Smooth muscle cell (in vitro differentiated cells): ENCODE data around the gene PAX5. TPM values are rescaled to one million over a fixed set of nuclear protein-coding genes. Genes with fewer than 3 reads are reported as not detected.

Experiments
- DNase-seq: peaks from one replicate; lab custom pipeline; 2025; ENCODE audit not compliant: unreplicated experiment; lab: John Stamatoyannopoulos, UW
- H2AFZ ChIP-seq: fragments of 200-600 bp; sonication (generic); 2 replicates; pipeline ENCODE4 v1.6.0; 2016; ENCODE audit warnings: antibody characterized with exemption, low read depth, mild to moderate bottlenecking
- H3F3A ChIP-seq: fragments of 200-600 bp; sonication (generic); 2 replicates; pipeline ENCODE4 v1.6.0; 2017; ENCODE audit warnings: antibody characterized with exemption, low read depth
- H3K27ac ChIP-seq: fragments of 200-600 bp; sonication (generic); 2 replicates; pipeline ENCODE4 v1.5.1; 2016; ENCODE audit warnings: low read depth, mild to moderate bottlenecking
- H3K27me3 ChIP-seq: fragments of 200-600 bp; sonication (generic); 2 replicates; pipeline ENCODE4 v1.6.1; 2016; ENCODE audit warnings: low read depth, mild to moderate bottlenecking
- H3K36me3 ChIP-seq: fragments of 200-600 bp; sonication (generic); 2 replicates; pipeline ENCODE4 v1.5.1; 2016; ENCODE audit warnings: low read depth
- H3K4me1 ChIP-seq: fragments of 200-600 bp; sonication (generic); 2 replicates; pipeline ENCODE4 v1.5.1; 2016; ENCODE audit warnings: low read depth
- H3K4me2 ChIP-seq: fragments of 200-600 bp; sonication (generic); 2 replicates; pipeline ENCODE4 v1.6.0; 2016; ENCODE audit warnings: mild to moderate bottlenecking
- H3K4me3 ChIP-seq: fragments of 200-600 bp; sonication (generic); 2 replicates; pipeline ENCODE4 v1.5.1; 2016; ENCODE audit warnings: mild to moderate bottlenecking
- H3K79me2 ChIP-seq: fragments of 200-600 bp; sonication (generic); 2 replicates; pipeline ENCODE4 v1.6.0; 2016; ENCODE audit warnings: low read depth, mild to moderate bottlenecking
- H3K9ac ChIP-seq: fragments of 200-600 bp; sonication (generic); 2 replicates; pipeline ENCODE4 v1.6.0; 2016; ENCODE audit warnings: low read depth
- H3K9me3 ChIP-seq: fragments of 200-600 bp; sonication (generic); replicated peaks from 2 replicates; pipeline ENCODE4 v1.5.1; 2016; ENCODE audit warnings: low read depth
- H4K20me1 ChIP-seq: fragments of 200-600 bp; sonication (generic); 2 replicates; pipeline ENCODE4 v1.6.0; 2016; ENCODE audit warnings: low read depth
- WGBS: methylation state at CpG from one replicate; pipeline ENCODE4 v1.1.7; 2016; ENCODE audit warnings: low lambda C conversion rate; 5-methylcytosine and 5-hydroxymethylcytosine counted together
- polyA plus RNA-seq: library from polyadenylated mRNA; unstranded; fragments of >200 nt; fragmentation: Nextera tagmentation; extraction: Ambion mirVana; gene quantifications from 2 replicates; pipeline ENCODE4 v1.2.1, GENCODE V29; 2016
- total RNA-seq: library from RNA; depleted of rRNA; stranded (reverse); fragments of >200 nt; gene quantifications from 2 replicates; pipeline ENCODE4 v1.2.3, GENCODE V29; 2014
- TF ChIP-seq, protein P1 (sequence below): fragments of 200-600 bp; sonication (generic); IDR thresholded peaks from 2 replicates; pipeline ENCODE4 v1.5.1; 2017; ENCODE audit warnings: borderline replicate concordance, mild to moderate bottlenecking, antibody characterized with exemption; ENCODE audit not compliant: insufficient read depth, poor library complexity, severe bottlenecking

The PAX5 gene
- total and polyA plus RNA-seq, 2 experiments from 2014 or later: 0.09 TPM; not detected in 1

DNA sequence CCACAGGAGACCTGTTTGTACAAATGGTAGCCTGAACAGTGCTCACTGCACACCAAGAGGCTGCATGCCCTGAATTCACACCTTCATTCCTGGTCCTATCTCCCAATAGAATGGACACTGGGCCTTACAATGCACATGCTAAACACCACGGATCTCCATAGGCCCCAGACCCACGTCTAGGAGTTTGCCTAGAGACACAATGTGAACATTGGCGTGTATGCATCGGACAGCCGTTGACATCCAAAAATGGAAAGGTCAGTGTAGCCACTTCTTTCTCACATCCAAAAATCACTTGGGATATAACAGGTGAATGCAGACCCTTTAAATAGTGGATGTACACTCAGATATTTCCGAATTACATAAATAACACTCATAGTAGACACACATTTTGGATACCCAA is 927 bp downstream of the PAX5 start:
- H3K27me3 ChIP-seq: peaks cover 100% of the 10 kb centered on the region
- no peak overlapping the region for H3K4me3 ChIP-seq
- no peaks in the 10 kb centered on the region for H3K9me3 ChIP-seq
- no peak overlapping the region for H2AFZ ChIP-seq
- H3K9ac ChIP-seq: no peak overlapping the region
- H4K20me1 ChIP-seq: peaks cover 7% of the 10 kb centered on the region
- H3K27ac ChIP-seq: no peak overlapping the region
- H3F3A ChIP-seq: no peaks in the 10 kb centered on the region
- TF ChIP-seq, protein P1, sequence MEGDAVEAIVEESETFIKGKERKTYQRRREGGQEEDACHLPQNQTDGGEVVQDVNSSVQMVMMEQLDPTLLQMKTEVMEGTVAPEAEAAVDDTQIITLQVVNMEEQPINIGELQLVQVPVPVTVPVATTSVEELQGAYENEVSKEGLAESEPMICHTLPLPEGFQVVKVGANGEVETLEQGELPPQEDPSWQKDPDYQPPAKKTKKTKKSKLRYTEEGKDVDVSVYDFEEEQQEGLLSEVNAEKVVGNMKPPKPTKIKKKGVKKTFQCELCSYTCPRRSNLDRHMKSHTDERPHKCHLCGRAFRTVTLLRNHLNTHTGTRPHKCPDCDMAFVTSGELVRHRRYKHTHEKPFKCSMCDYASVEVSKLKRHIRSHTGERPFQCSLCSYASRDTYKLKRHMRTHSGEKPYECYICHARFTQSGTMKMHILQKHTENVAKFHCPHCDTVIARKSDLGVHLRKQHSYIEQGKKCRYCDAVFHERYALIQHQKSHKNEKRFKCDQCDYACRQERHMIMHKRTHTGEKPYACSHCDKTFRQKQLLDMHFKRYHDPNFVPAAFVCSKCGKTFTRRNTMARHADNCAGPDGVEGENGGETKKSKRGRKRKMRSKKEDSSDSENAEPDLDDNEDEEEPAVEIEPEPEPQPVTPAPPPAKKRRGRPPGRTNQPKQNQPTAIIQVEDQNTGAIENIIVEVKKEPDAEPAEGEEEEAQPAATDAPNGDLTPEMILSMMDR: no peak
- DNase-seq: no peak
- no peaks in the 10 kb centered on the region for H3K36me3 ChIP-seq
- no peak overlapping the region for H3K4me2 ChIP-seq
- H3K79me2 ChIP-seq: no peaks in the 10 kb centered on the region
- H3K4me1 ChIP-seq: peaks cover 53% of the 10 kb centered on the region
- 55% methylated on average over 6 of the region's 6 CpGs for WGBS

DNA sequence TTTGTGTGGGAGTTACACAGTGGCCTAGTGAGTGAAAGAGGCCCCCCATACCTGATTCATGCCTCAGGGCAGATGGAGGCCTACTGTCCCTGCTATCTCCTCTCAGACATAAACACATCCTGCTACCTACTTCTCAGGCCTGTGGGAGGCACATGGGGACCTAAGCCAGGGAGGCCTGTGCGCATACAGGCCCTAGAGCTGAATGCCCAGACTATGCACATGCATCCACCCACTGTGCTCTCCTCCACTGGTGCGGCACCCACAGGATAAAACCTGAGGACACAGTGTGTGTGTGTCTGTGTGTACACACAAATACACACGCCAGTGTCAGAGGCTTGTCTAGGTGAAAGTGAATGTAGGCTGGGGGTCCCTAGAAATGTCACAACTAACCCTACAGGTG is 1.4 kb downstream of the PAX5 start:
- Histone ChIP-seq H3K9ac (no peak overlapping the region), H4K20me1 (peaks cover 7% of the 10 kb centered on the region), H3F3A (no peaks in the 10 kb centered on the region), H3K27ac (no peak overlapping the region), H3K9me3 (no peaks in the 10 kb centered on the region), H2AFZ (no peak overlapping the region), H3K79me2 (no peaks in the 10 kb centered on the region), H3K4me1 (peaks cover 51% of the 10 kb centered on the region), H3K4me2 (no peak overlapping the region), H3K27me3 (peaks cover 100% of the 10 kb centered on the region), H3K36me3 (no peaks in the 10 kb centered on the region), H3K4me3 (no peak overlapping the region)
- TF ChIP-seq, protein P1: no peak
- 61% methylated on average over 3 of the region's 3 CpGs for WGBS
- no peak for DNase-seq

DNA sequence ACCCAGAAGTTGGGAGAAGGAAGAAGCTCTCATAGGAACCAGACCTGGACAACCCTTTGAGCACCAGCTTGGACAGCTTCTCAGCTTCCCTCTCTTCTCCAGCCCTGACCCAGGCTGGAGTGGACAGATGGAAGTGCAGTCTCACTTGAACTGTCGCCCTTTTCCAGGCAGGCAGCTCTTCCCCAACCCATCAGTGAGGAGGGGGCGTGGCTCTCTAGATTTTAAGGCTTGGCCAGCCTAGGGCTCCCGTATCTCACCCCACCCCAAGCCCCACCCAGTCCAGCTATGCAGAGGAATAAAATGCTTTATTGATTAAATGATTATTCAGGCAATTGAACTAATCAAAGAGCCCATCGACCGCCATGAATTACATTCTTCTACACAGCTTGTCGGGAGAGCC is 2.2 kb downstream of the PAX5 start:
- TF ChIP-seq, protein P1: no peak
- Histone ChIP-seq H3K36me3 (no peaks in the 10 kb centered on the region), H3K9ac (no peak overlapping the region), H4K20me1 (peaks cover 12% of the 10 kb centered on the region), H3K9me3 (no peaks in the 10 kb centered on the region), H3K79me2 (no peaks in the 10 kb centered on the region), H3K27ac (no peak overlapping the region), H3F3A (no peaks in the 10 kb centered on the region), H3K4me2 (no peak overlapping the region), H3K4me3 (no peak overlapping the region), H3K27me3 (peaks cover 100% of the 10 kb centered on the region), H2AFZ (no peak overlapping the region), H3K4me1 (peaks cover 48% of the 10 kb centered on the region)
- DNase-seq: no peak
- WGBS: 37% methylated on average over 5 of the region's 6 CpGs

DNA sequence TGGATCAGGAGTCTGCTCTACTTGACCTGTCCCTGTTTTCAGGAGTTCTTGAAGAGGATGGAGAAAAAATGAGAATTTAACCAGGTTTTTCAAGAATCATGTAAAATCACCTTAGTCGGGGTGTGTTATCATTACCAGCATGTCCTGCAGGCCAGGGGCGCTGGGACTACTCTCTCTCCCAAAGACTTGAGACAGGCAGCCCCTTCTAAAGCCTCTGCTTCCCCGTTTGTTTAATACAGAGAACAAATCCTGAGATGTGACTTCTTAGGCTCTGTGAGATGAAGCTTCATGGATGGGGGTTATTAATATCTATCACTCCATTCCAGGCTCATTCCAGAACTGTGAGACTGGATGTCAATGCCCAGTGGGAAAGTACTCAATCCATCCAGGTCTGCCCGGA is 3.0 kb downstream of the PAX5 start:
- DNase-seq: no peak
- 62% methylated on average over 4 of the region's 4 CpGs for WGBS
- H3K27ac ChIP-seq: no peak overlapping the region
- H3K27me3 ChIP-seq: peaks cover 100% of the 10 kb centered on the region
- H3K79me2 ChIP-seq: no peaks in the 10 kb centered on the region
- no peaks in the 10 kb centered on the region for H3F3A ChIP-seq
- H3K9me3 ChIP-seq: no peaks in the 10 kb centered on the region
- H2AFZ ChIP-seq: no peak overlapping the region
- H3K36me3 ChIP-seq: no peaks in the 10 kb centered on the region
- H3K4me3 ChIP-seq: no peak overlapping the region
- peaks cover 12% of the 10 kb centered on the region for H4K20me1 ChIP-seq
- peaks cover 48% of the 10 kb centered on the region for H3K4me1 ChIP-seq
- no peak overlapping the region for H3K9ac ChIP-seq
- H3K4me2 ChIP-seq: no peak overlapping the region
- TF ChIP-seq, protein P1: no peak
